8988T (cell line): ENCODE data around the gene DDX3Y.

Experiments used
- DNase-seq: peaks from one replicate; pipeline ENCODE4 v3.0.0; 2011

The DDX3Y gene

DNA sequence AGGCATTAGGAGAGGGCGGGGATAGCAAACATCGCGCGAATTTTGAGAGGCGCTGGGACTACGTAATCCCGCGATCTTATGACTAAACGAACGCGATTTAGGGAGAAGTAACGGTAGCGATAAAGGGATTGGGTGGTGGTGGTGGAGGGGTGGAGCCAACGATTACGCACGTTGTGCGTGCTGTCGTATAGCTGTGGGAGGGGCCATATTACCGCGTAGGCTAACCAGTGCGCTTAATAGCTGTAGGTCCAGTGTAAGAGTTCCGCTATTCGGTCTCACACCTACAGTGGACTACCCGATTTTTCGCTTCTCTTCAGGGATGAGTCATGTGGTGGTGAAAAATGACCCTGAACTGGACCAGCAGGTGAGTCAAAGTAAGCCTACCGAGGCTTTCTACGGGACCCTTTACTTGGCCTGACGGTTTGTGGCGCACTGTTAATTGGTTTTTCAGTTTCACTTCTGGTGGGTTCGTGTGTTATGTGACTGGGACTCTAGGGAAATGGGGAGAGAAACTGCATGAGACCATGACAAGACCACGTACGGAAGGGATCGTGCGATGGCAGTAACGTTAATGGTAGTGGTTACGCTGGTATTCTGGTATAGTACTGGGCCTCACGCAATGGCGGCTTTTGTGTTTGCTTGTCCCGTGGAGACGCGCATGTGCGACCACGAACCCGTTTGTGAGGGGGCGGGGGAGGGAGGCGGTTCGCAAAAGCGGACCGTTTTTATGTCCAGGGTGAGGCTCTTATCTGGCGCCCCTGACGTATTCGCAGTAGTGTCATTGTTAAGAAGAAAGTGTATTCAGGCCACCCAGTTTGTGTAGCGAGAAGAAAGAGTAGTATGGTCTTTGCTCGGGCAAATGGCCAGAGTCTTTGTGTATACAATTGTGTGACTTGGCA, at the start of gene DDX3Y:
Gene DDX3Y, plus strand, starts transcription at position 251 of the 899 bp plus-strand sequence. Its CDS starts 69 bp downstream, at position 320.
- no peak for DNase-seq

DNA sequence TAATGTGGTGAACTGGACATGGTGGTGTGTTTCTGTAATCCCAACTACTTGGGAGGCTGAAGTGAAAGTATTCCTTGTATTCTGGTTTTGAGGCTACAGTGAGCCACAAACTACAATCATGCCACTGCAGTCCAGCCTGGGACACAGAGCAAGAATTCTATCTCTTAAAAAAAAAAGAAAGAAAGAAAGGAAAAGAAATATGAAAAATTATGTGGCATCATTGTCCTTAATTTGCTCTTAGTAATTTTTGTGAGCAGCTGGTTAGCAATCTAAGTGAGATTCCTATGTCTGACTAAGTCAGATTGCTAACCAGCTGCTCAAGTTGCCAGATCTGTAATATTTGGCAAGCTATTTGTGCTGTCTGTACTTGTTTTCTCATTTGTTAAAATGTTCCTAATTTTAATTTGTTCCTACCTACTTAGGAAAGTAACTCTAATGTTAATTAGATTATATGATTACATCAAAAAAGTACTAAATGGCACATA, 48.8 kb upstream of the DDX3Y start:
- DNase-seq, result no peak

DNA sequence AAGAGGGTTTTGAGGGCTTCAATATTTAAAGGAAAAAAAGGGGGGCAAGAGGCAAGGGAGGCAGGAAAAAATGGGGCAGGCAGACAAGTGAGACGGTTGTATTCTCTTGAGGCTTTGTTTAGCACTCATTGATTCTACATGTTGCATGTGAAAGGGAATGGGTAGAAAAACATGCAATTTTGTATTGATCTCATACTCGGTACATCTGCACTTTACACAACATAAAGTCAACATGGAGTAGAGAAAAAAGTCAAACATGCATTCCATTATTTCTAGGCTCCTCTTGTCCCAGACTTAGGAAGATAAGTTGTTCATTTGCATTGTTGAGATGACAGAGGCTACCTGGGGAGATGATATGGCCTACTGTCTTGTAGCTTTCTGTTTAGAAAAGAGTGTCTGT, 36.7 kb upstream of the DDX3Y start:
- no peak for DNase-seq

DNA sequence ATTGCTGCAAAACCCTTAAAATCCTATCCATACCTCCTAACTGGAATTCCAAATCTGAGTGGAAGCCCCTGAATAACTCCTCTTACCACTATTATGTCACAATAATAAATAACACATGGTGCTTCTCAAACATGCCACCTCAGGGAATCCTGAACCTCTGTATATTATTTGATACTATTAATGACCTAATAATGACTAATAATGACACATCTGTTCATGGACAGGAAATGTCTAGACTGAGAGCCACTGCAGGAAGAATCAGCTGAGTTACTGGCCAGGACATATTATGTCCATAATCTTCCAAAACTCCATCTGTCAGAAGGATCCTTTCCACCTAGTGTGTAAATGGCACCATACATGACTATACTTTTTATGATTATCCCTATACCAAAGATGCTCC, 7.7 kb upstream of the DDX3Y start:
- no peak for DNase-seq

DNA sequence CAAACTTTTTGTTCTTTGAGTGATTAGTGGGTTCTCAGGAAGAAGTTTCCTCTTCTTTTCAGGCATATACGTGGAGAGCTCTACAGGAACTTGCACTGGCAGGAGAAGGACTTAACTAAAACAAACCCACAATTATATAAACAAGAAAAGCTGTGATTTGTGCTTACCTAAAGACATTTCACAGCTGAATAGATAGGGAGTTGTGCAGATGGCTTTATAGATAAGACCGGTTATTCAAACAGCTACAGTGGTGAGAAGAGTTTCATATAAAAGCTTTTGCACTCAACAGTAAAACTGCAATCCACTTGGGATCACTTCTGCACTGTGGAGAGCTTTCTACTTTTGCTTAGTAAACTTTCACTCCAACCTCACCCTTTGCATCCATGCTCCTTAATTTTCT, 6.1 kb upstream of the DDX3Y start:
- DNase-seq, result no peak

DNA sequence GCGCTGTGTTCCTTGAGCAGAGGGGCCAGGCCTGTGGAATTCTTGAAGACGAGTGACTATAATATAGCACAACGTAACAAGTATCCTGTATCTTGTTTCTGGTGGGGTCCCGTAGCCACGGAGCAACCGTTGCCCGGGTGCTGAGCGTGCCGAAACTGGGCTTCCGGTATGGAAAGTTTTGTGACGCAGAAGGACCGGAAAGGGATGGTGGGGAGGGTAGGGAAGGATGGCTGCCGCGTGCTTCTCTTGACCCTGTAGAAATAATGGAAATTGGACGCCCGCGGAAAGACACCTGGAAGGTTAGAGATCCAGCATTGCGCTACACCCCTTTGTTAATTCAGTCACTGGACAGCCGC, 827 bp downstream of the DDX3Y start:
- DNase-seq, result no peak

DNA sequence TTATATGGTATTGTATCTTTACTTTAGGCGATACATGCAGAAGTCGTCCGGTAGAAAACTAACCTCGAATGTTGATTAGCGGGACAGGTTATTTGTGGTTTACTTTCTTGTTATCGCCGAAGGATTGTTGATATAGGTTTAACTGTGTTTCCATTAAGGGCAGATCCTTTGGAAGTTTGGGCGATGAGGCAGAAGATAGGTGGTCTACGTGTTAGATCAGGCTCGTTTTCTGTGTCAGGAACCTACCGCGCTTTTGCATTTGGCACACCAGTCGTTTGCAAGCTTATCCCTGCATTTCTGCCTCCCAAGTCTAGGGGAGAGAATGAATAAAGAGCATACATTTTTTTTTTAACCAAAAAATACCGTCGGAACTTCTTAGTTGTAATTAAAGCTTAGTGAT, 1.2 kb downstream of the DDX3Y start:
- DNase-seq, result no peak

DNA sequence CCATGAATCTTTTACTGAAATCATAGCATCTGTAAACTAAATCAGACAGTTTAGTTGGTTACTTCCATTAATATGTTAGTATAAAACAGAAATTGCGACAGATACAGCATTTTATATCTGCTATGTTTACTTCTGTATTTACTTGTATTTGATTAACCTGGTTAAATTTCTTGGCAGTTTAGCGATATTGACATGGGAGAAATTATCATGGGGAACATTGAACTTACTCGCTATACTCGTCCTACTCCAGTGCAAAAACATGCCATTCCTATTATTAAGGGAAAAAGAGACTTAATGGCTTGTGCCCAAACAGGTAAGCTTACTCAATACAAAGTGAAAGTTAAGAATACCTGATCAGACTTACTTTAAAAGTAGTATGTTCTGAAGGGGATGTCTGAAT, 8.9 kb downstream of the DDX3Y start:
- DNase-seq, result no peak

DNA sequence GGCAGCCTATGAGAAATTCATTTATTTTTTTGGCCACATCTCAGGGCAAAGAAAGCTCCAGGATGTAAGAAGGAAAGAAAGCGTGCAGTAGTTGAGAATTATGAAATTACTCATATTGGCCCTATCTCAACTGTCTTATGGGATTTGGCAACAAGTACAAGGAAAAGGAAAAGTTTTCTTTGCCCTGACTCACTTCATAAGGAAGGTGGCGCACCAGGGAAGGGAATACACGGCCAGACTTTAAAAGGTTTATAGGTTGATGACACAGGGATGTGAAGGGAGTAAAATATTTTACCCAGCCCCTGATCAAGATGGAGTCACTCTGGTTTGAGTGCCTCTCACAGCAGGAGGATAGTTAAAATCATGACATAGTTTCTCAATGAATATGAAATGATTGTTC, 23.4 kb downstream of the DDX3Y start:
- no peak for DNase-seq

DNA sequence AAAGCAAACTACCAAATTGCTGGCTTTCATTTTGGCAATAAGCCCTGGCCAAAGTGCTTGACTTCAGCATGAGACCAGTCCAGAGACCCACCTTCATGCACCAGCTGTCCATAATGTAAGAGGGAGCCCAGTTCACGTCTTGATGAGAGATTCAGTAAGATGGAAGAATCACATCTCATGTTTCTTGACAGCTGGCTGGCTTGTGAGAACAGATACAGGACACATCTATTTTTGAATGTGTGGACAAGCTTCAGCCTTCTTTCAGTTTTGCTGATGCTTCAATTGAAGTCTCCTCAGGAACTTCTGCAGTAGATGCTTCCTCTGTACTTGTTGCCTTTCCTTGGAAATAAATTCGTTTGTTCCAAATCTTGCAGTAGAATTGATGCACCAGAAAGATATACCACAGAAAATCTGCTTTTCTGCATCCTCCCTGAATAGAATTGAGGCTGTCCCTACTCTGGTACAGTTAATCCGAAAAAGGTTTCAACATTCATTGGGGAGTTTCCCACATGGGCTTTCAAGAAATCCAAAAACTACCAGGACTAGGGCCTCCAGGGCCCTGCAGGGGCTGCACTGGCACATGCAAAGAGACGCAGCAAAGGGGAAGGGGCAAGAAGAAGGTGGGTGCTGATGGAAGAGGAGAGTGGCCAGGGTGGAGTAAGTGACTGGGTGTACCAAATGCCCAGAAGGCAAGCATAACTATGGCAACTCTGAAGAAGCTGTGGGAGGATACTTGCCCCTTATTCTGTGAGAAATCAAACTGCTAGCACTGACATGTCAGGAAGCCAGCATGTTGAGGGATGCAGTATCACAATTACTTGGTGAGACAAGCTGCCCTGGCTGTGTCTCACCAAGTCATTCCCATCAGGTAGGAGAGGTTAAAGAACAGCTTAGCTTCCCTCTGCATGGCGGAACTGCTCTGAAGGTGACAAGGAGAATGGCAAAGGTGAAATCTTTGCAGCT, 37.3 kb downstream of the DDX3Y start:
- no peak for DNase-seq
